Stimulated activated CD4-positive, alpha-beta T cell treated with anti-CD3 and anti-CD28 coated beads, Interleukin-4, amount 100 ng/mL, for 4 hours (primary cell): ENCODE results near the gene SMIM1.

ENCODE experiments used
- DNase-seq, 2 experiments: peaks; one replicate each; pipeline ENCODE4 v3.0.0-alpha.2; 2020

Gene SMIM1

GRCh38 chr1:3772715-3773571, at the start of gene SMIM1:
SMIM1 (plus strand) TSS chr1:3772749; CDS start chr1:3775374, 2,625 bp downstream.
- DNase-seq = no peak

- DNase-seq = no peak
These were observed 49.7 kb upstream of the SMIM1 start for GRCh38 chr1:3722846-3723245.

- DNase-seq = peak; percentile 60 to 82
These were observed 48.0 kb upstream of the SMIM1 start for GRCh38 chr1:3724416-3725030.

GRCh38 chr1:3725366-3725765, 47.2 kb upstream of the SMIM1 start:
- no peak for DNase-seq

- no peak for DNase-seq
These were observed 45.3 kb upstream of the SMIM1 start for GRCh38 chr1:3727042-3727824.

- DNase-seq = no peak
These were observed 44.4 kb upstream of the SMIM1 start for GRCh38 chr1:3727825-3728776.

GRCh38 chr1:3729594-3730542, 42.7 kb upstream of the SMIM1 start:
- DNase-seq = no peak

- no peak for DNase-seq
These were observed 41.9 kb upstream of the SMIM1 start for GRCh38 chr1:3730543-3731247.

GRCh38 chr1:3731583-3732433, 40.7 kb upstream of the SMIM1 start:
- DNase-seq = no peak

GRCh38 chr1:3732434-3733093, 40.0 kb upstream of the SMIM1 start:
- no peak for DNase-seq

GRCh38 chr1:3733094-3733882, 39.3 kb upstream of the SMIM1 start:
- no peak for DNase-seq

GRCh38 chr1:3733883-3734589, 38.5 kb upstream of the SMIM1 start:
- no peak for DNase-seq

GRCh38 chr1:3734602-3735001, 37.9 kb upstream of the SMIM1 start:
- DNase-seq = no peak

- no peak for DNase-seq
These were observed 37.4 kb upstream of the SMIM1 start for GRCh38 chr1:3735027-3735681.

- DNase-seq = no peak
These were observed 36.9 kb upstream of the SMIM1 start for GRCh38 chr1:3735688-3736087.

- no peak for DNase-seq
These were observed 36.4 kb upstream of the SMIM1 start for GRCh38 chr1:3736131-3736561.

GRCh38 chr1:3736708-3737107, 35.8 kb upstream of the SMIM1 start:
- no peak for DNase-seq
